Measurements from ENCODE around the gene TTC39B.

The TTC39B gene

DNA sequence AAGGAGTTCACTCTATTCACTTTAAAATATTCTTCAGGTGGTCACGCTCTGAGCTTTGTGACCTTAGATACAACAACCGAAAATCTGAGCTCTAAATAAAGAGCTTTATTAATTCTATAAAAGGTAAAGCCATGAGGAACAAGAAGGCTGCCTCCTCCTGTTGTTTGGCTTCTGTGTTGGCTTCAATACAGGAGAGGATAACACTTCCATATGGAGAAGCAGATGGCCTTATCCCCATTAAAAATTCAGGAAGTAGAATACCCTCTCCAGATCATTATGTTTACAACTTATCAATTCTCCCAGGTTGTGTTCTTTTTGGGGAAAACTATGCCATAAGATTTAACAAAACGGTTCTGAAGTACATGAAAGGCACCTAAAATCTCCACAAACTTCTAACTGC lies 128.4 kb downstream of the TTC39B start:
- DNase-seq (ENCODE audit: low spot score) = no peak
- TF ChIP-seq, protein P1, sequence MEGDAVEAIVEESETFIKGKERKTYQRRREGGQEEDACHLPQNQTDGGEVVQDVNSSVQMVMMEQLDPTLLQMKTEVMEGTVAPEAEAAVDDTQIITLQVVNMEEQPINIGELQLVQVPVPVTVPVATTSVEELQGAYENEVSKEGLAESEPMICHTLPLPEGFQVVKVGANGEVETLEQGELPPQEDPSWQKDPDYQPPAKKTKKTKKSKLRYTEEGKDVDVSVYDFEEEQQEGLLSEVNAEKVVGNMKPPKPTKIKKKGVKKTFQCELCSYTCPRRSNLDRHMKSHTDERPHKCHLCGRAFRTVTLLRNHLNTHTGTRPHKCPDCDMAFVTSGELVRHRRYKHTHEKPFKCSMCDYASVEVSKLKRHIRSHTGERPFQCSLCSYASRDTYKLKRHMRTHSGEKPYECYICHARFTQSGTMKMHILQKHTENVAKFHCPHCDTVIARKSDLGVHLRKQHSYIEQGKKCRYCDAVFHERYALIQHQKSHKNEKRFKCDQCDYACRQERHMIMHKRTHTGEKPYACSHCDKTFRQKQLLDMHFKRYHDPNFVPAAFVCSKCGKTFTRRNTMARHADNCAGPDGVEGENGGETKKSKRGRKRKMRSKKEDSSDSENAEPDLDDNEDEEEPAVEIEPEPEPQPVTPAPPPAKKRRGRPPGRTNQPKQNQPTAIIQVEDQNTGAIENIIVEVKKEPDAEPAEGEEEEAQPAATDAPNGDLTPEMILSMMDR (IDR thresholded peaks at IDR 0.05; ENCODE audit: extremely low read depth, missing control alignments) = no peak

DNA sequence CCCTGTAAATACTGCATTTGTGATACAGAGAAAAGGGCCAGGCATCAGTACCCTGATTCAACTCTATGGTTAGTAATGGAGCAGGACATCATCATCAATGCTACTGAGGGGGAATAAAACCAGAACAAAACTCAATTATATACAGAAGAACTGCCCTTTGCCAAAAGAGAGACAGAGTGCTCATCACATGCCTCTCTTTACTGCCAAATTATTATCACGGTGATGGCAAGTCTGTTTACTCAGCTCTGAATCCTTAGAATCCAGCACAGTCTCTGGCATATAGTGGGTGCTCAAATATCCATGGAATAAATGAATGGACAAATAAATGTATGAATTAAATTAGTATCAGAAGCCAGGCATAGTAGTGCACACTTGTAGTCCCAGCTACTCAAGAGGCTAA lies 130.2 kb downstream of the TTC39B start:
- TF ChIP-seq, protein P1 (IDR thresholded peaks at IDR 0.05; ENCODE audit: extremely low read depth, missing control alignments) = no peak
- DNase-seq (ENCODE audit: low spot score) = no peak

DNA sequence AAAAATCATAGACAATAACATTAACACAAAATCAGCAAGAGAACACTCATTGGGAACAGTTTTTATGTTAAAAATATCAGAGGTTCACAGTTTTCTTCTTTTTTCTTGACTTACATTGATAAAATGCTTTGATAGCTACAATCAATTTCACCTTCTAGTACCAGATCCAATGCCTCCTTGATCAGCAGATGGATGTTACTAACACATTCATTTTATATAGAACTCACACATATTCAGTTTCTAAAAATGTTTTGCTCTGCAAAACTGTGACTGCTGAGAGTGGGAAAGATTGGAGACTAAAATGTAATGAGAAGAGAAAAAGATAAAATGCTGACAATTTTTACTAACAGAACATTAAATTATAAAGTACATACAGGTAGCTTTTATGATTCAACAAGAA lies 143.1 kb downstream of the TTC39B start:
- DNase-seq (ENCODE audit: low spot score) = no peak
- TF ChIP-seq, protein P1 (IDR thresholded peaks at IDR 0.05; ENCODE audit: extremely low read depth, missing control alignments) = no peak

DNA sequence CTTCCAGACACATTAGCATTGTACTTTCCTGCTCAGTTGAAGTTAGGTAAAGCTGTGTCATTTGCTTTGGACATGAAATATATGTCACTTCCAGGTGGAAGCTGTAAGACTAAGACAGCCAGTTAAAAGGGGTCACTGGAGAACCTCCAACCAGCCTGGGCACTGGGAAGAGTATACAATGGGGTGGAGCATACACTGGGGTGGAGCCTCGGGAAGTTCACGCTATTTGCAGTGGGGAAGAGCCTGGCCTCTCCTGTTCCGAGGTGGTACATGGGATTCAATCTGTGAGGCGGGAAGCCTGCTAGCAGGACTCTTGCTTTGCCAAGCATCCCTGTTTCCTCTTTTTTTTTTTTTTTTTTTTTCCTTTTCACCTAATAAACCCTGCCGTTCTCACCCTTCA lies 145.3 kb downstream of the TTC39B start:
- DNase-seq (ENCODE audit: low spot score) = no peak
- TF ChIP-seq, protein P1 (IDR thresholded peaks at IDR 0.05; ENCODE audit: extremely low read depth, missing control alignments) = no peak

DNA sequence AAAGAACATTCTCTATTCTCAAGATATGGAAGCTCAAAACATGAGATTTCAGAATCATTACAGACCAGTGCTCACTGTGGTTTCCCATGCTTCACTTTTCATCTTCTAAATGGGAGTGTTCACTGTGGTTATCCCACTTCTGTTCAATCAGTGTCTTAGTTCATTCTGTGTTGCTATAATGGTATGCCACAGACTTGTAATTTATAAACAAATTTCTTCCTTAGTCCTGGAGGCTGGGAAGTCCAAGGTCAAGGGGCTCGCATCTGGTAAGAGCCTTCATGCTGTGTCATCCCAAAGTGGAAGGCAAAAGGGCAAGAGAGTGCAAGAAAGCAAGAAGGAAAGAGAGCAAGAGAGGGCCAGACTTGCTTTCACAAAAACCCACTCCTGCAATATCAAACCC lies 146.3 kb downstream of the TTC39B start:
- DNase-seq (ENCODE audit: low spot score) = no peak
- TF ChIP-seq, protein P1 (IDR thresholded peaks at IDR 0.05; ENCODE audit: extremely low read depth, missing control alignments) = no peak

DNA sequence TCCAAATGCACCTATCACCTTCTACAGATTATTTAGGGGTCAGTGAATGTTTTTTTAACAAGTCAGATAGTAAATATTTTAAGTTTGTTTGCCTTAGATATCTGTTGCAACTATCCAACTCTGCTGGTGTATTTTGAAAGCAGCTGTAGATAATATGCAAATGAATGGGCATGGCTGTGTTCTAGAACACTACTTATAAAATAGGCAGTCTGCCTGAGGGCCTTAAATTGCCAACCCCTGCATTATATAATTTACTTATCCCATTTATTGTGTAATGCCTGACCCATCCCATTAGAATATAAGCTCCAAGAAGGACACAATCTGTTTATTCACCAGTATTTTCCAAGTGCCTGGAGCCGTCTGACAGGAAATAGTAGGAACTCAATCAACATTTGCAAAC lies 149.0 kb downstream of the TTC39B start:
- TF ChIP-seq, protein P1 (IDR thresholded peaks at IDR 0.05; ENCODE audit: extremely low read depth, missing control alignments) = no peak
- no peak for DNase-seq (ENCODE audit: low spot score)

DNA sequence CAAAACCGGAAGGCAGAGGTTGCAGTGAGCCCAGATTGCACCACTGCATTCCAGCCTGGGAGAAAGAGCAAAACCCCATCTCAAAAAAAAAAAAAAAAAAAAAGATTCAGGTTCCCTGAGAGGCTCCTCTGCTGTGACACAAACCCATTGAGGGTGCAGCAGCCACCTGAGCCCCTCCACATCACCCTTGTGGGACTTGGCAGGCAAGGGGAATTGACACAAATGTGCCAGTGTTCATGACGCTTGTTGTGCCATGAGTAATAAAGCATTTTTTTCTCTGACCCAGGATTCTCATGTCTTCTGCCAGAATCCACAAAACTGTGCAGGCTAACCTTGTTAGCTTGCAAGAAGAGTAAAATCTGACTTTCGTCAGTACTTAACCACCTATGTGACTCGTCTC lies 149.6 kb downstream of the TTC39B start:
- no peak for DNase-seq (ENCODE audit: low spot score)
- TF ChIP-seq, protein P1 (IDR thresholded peaks at IDR 0.05; ENCODE audit: extremely low read depth, missing control alignments) = no peak
